ENCODE results near the gene MBD2. TPM values are rescaled to one million over a fixed set of nuclear protein-coding genes. Genes with fewer than 3 reads are reported as not detected.

MBD2 gene
- total and polyA plus RNA-seq, 2 experiments from 2014 or later: 14.4 to 56.8 TPM

DNA sequence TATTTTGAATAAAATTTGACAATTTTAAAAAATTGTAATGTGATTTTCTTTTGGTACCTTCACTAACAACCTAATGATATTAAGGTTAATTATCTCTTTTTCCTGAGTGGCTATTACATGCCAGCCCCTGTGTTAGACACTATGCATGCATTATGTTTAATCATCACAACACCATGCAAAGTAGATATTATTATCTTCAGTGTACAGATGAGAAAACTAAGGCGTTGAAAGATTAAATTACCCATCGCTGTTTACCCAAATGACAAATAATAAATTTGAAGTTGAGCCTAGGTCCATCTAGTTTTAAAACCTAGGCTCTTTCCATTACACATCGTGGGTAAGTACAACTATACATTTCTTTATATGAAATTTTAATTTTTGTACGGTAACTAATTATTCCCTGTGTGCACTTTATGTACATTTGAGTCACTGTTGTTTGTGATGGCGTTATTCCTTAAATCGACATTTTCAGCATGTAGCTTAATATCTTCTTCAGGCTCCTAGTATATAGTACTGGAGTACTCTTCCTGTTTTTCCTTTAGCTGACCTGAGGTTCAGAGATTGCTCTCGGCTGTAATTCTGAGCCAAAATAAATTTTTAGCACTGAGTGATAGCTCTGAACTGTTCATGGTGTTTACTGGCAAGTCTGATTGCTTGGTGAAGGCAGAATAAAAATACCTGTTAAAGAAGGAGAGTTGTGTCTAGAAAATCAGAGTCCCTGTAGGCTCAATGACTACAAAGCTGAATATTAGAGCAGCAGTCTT, 13.9 kb upstream of the MBD2 start:
- 91% methylated on average over 7 of the region's 7 CpGs for WGBS (ENCODE audit: low lambda C conversion rate, missing lambda C conversion rate)

DNA sequence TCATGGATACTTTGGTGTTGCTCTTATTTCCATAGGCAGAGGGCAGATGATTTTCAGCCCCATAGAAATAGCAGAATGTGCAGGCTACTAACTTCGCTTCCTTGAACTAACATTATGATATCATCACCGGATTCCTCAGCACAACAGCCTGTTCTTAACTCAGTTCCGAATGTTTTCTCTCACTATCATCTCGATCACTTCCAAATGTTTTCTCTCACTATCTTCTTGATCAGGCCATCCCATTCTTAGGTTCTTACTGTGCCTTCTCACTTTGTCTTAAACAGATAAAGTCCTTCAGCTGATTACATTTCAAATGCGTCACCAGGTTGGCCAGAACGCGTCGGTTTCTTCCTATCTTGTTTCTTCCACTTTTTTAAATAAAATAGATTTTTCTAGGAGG, 11.4 kb upstream of the MBD2 start:
- Histone ChIP-seq H2AFZ (peak overlapping the region; percentile 12), H4K20me1 (ENCODE audit: insufficient read depth, poor library complexity, severe bottlenecking) (no peaks in the 10 kb centered on the region), H3K79me2 (no peaks in the 10 kb centered on the region), H3K4me3 (no peak overlapping the region), H3K4me1 (ENCODE audit: insufficient read depth) (peaks cover 3% of the 10 kb centered on the region), H3K4me2 (peak overlapping the region; percentile 45), H3K27me3 (no peaks in the 10 kb centered on the region), H3K27ac (peak overlapping the region; percentile 3), H3K9me2 (replicated peaks; ENCODE audit: insufficient read depth) (no peaks in the 10 kb centered on the region), H3K36me3 (replicated peaks; ENCODE audit: insufficient read depth, low read depth) (no peaks in the 10 kb centered on the region), H3K9me3 (ENCODE audit: low read depth) (no peaks in the 10 kb centered on the region)
- TF ChIP-seq EZH2phosphoT487 (IDR thresholded peaks at IDR 0.05; ENCODE audit: low read depth, severe bottlenecking, unreplicated experiment) (no peak), EZH2 (IDR thresholded peaks at IDR 0.05; ENCODE audit: borderline replicate concordance) (no peak)
- TF ChIP-seq, protein P1, sequence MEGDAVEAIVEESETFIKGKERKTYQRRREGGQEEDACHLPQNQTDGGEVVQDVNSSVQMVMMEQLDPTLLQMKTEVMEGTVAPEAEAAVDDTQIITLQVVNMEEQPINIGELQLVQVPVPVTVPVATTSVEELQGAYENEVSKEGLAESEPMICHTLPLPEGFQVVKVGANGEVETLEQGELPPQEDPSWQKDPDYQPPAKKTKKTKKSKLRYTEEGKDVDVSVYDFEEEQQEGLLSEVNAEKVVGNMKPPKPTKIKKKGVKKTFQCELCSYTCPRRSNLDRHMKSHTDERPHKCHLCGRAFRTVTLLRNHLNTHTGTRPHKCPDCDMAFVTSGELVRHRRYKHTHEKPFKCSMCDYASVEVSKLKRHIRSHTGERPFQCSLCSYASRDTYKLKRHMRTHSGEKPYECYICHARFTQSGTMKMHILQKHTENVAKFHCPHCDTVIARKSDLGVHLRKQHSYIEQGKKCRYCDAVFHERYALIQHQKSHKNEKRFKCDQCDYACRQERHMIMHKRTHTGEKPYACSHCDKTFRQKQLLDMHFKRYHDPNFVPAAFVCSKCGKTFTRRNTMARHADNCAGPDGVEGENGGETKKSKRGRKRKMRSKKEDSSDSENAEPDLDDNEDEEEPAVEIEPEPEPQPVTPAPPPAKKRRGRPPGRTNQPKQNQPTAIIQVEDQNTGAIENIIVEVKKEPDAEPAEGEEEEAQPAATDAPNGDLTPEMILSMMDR (IDR thresholded peaks at IDR 0.05; ENCODE audit: poor library complexity): no peak
- no peak for DNase-seq (ENCODE audit: low spot score)
- WGBS (ENCODE audit: low lambda C conversion rate, missing lambda C conversion rate): 21% methylated on average over 8 of the region's 8 CpGs

More for the DNA sequence above, 13.9 kb upstream of the MBD2 start:
- H3K9me2 ChIP-seq (replicated peaks; ENCODE audit: insufficient read depth): no peaks in the 10 kb centered on the region
- peak overlapping the region; percentile 15 for H3K27ac ChIP-seq
- H3K4me2 ChIP-seq: no peak overlapping the region
- no peaks in the 10 kb centered on the region for H3K79me2 ChIP-seq
- no peaks in the 10 kb centered on the region for H4K20me1 ChIP-seq (ENCODE audit: insufficient read depth, poor library complexity, severe bottlenecking)
- no peaks in the 10 kb centered on the region for H3K27me3 ChIP-seq
- DNase-seq (ENCODE audit: low spot score): no peak
- no peaks in the 10 kb centered on the region for H3K36me3 ChIP-seq (replicated peaks; ENCODE audit: insufficient read depth, low read depth)
- H2AFZ ChIP-seq: no peak overlapping the region
- H3K4me3 ChIP-seq: no peak overlapping the region
- TF ChIP-seq, protein P1 (IDR thresholded peaks at IDR 0.05; ENCODE audit: poor library complexity): no peak
- TF ChIP-seq EZH2phosphoT487 (IDR thresholded peaks at IDR 0.05; ENCODE audit: low read depth, severe bottlenecking, unreplicated experiment) (no peak), EZH2 (IDR thresholded peaks at IDR 0.05; ENCODE audit: borderline replicate concordance) (no peak)
- no peaks in the 10 kb centered on the region for H3K9me3 ChIP-seq (ENCODE audit: low read depth)
- H3K4me1 ChIP-seq (ENCODE audit: insufficient read depth): peaks cover 3% of the 10 kb centered on the region

DNA sequence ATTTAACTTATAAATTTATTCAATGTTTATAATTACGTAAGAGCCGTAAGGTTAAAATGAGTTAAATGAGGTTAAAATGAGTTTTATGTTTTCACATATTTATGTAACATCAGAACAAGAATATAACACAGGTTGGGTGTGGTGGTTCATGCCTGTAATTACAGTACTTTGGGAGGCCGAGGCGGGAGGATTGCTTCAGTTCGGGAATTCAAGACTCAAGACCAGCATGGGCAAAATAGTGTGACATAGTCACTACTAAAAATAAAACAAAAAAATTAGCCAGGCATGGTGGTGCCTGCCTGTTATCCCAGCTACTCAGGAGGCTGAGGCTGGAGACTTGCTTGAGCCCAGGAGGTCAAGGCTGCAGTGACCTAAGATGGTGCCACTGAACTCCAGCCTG, 9.3 kb upstream of the MBD2 start:
- no peaks in the 10 kb centered on the region for H3K9me3 ChIP-seq (ENCODE audit: low read depth)
- WGBS (ENCODE audit: low lambda C conversion rate, missing lambda C conversion rate): 95% methylated on average over 5 of the region's 5 CpGs
- no peaks in the 10 kb centered on the region for H3K4me1 ChIP-seq (ENCODE audit: insufficient read depth)
- DNase-seq (ENCODE audit: low spot score): no peak
- H3K79me2 ChIP-seq: no peaks in the 10 kb centered on the region
- H3K4me3 ChIP-seq: no peak overlapping the region
- H3K27me3 ChIP-seq: no peaks in the 10 kb centered on the region
- no peaks in the 10 kb centered on the region for H3K9me2 ChIP-seq (replicated peaks; ENCODE audit: insufficient read depth)
- no peak overlapping the region for H3K27ac ChIP-seq
- no peak overlapping the region for H2AFZ ChIP-seq
- H3K36me3 ChIP-seq (replicated peaks; ENCODE audit: insufficient read depth, low read depth): no peaks in the 10 kb centered on the region
- TF ChIP-seq EZH2 (IDR thresholded peaks at IDR 0.05; ENCODE audit: borderline replicate concordance): no peak
- TF ChIP-seq, protein P1 (IDR thresholded peaks at IDR 0.05; ENCODE audit: poor library complexity): no peak
- no peak for TF ChIP-seq EZH2phosphoT487 (IDR thresholded peaks at IDR 0.05; ENCODE audit: low read depth, severe bottlenecking, unreplicated experiment)
- no peaks in the 10 kb centered on the region for H4K20me1 ChIP-seq (ENCODE audit: insufficient read depth, poor library complexity, severe bottlenecking)
- H3K4me2 ChIP-seq: no peak overlapping the region

Data from hepatocyte (in vitro differentiated cells).